GM20000 (cell line): Measurements from ENCODE around the gene PRR29.

Experiments used
- DNase-seq: peaks from one replicate; pipeline ENCODE4 v3.0.0; 2012; ENCODE audit warnings: low spot score
- CTCF ChIP-seq: IDR thresholded peaks from 2 replicates; pipeline ENCODE4 v1.5.1; 2012; ENCODE audit warnings: mild to moderate bottlenecking, control low read depth; ENCODE audit errors: extremely low read depth, missing control alignments

The PRR29 gene

GRCh38 chr17:63991611-63992010 is 6.5 kb upstream of the PRR29 start:
- TF ChIP-seq CTCF = no peak
- DNase-seq = no peak

- no peak for DNase-seq
- TF ChIP-seq CTCF = no peak
These were observed 4.7 kb upstream of the PRR29 start for GRCh38 chr17:63993368-63993985.

GRCh38 chr17:63995626-63996025 is 2.5 kb upstream of the PRR29 start:
- DNase-seq = no peak
- no peak for TF ChIP-seq CTCF

GRCh38 chr17:63996430-63997182 is 1.5 kb upstream of the PRR29 start:
- TF ChIP-seq CTCF = no peak

GRCh38 chr17:63997341-63998048 is 656 bp upstream of the PRR29 start:
- no peak for DNase-seq
- TF ChIP-seq CTCF = no peak

More at GRCh38 chr17:63996430-63997182, 1.5 kb upstream of the PRR29 start:
- DNase-seq = no peak

GRCh38 chr17:63998721-63999679 is 849 bp downstream of the PRR29 start:
- TF ChIP-seq CTCF = no peak
- no peak for DNase-seq
